HEK293T (cell line): Measurements from ENCODE around the gene PXMP2.

ENCODE experiments used
- ARNT ChIP-seq: fragments of 450-650 bp; IDR thresholded peaks from 2 replicates; pipeline ENCODE4 v1.6.1; 2017; ENCODE audit warnings: mild to moderate bottlenecking
- BHLHE40 ChIP-seq: fragments of 450-650 bp; IDR thresholded peaks from 2 replicates; pipeline ENCODE4 v1.6.1; 2016; ENCODE audit warnings: mild to moderate bottlenecking, moderate library complexity, borderline replicate concordance
- FOXA1 ChIP-seq: fragments of 450-650 bp; IDR thresholded peaks from 2 replicates; pipeline ENCODE4 v1.6.1; 2016; ENCODE audit warnings: mild to moderate bottlenecking
- LEF1 ChIP-seq: fragments of 450-650 bp; IDR thresholded peaks from 2 replicates; pipeline ENCODE4 v1.6.1; 2017; ENCODE audit warnings: mild to moderate bottlenecking, borderline replicate concordance
- SP1 ChIP-seq: fragments of 450-650 bp; IDR thresholded peaks from 2 replicates; pipeline ENCODE4 v1.6.1; 2017
- SUZ12 ChIP-seq: fragments of 450-650 bp; IDR thresholded peaks from 2 replicates; pipeline ENCODE4 v1.6.1; 2016; ENCODE audit warnings: mild to moderate bottlenecking
- TARDBP ChIP-seq: fragments of 450-650 bp; IDR thresholded peaks from 2 replicates; pipeline ENCODE4 v1.6.1; 2016
- ZNF384 ChIP-seq: fragments of 450-650 bp; IDR thresholded peaks from 2 replicates; pipeline ENCODE4 v1.6.1; 2016

GRCh38 chr12:132637811-132638210 is 49.6 kb upstream of the PXMP2 start:
- TF ChIP-seq FOXA1, result no peak
- no peak for TF ChIP-seq LEF1
- no peak for TF ChIP-seq ARNT
- no peak for TF ChIP-seq ZNF384
- TF ChIP-seq BHLHE40, result no peak
- TF ChIP-seq SP1, result no peak
- TF ChIP-seq SUZ12, result no peak
- TF ChIP-seq TARDBP, result no peak
